Heart right ventricle (tissue), 16 donors: ENCODE results near the gene SDHC. TPM values are rescaled to one million over a fixed set of nuclear protein-coding genes. Genes with fewer than 3 reads are reported as not detected.
"Not testable (repeated sequence)": the region's sequence is repeated elsewhere in the genome, so short reads cannot be mapped to it uniquely, and the experiment has no call there.

ENCODE experiments used
- ATAC-seq, 8 donors: fragments of 200-7000 bp; cut with Tn5 transposase; one replicate each; pipeline ENCODE4 v1.9.1; 2020; ENCODE audit warnings: mild to moderate bottlenecking in 8 of 8, moderate library complexity in 8 of 8, moderate number of reproducible peaks in 1 of 8
- DNase-seq, 2 donors: peaks; one replicate each; pipeline ENCODE4 v3.0.0-alpha.2; 2020
- H3K27ac ChIP-seq, 10 donors: fragments of 200-600 bp; sonication (generic) in 2 of 10; one replicate each; pipeline versions ENCODE4 v1.5.0 to v1.8.0; 2020 to 2022; ENCODE audit warnings: mild to moderate bottlenecking in 3 of 10
- H3K27me3 ChIP-seq, 7 donors: fragments of 200-600 bp; one replicate each; pipeline ENCODE4 v1.8.0; 2021 to 2022; ENCODE audit warnings: mild to moderate bottlenecking in 2 of 7
- H3K36me3 ChIP-seq, 9 donors: fragments of 200-600 bp; sonication (generic) in 1 of 9; one replicate each; pipeline versions ENCODE4 v1.5.0 to v1.8.0; 2020 to 2022; ENCODE audit warnings: mild to moderate bottlenecking in 2 of 9
- H3K4me1 ChIP-seq, 9 donors: fragments of 200-600 bp; sonication (generic) in 1 of 9; one replicate each; pipeline versions ENCODE4 v1.5.0 to v1.8.0; 2020 to 2022; ENCODE audit warnings: mild to moderate bottlenecking in 4 of 9
- H3K4me3 ChIP-seq, 10 donors: fragments of 200-600 bp; sonication (generic) in 2 of 10; one replicate each; pipeline versions ENCODE4 v1.5.0 to v1.8.0; 2020 to 2022; ENCODE audit warnings: mild to moderate bottlenecking in 7 of 10, moderate library complexity in 2 of 10
- H3K9me3 ChIP-seq, 11 donors: fragments of 200-600 bp in 10 of 11; sonication (generic) in 2 of 11; one replicate each; pipeline versions ENCODE4 v1.5.0 to v1.8.0; 2013 to 2022; ENCODE audit warnings: mild to moderate bottlenecking in 2 of 11, control low read depth in 1 of 11, moderate library complexity in 1 of 11
- CTCF ChIP-seq, 9 donors: fragments of 200-600 bp; sonication (generic) in 2 of 9; IDR thresholded peaks; one replicate each; pipeline versions ENCODE4 v1.5.0 to v1.8.0; 2021 to 2022; ENCODE audit warnings: antibody characterized with exemption in 9 of 9, mild to moderate bottlenecking in 5 of 9, moderate library complexity in 1 of 9
- WGBS, 2 donors: extraction: QIAGEN DNeasy Blood & Tissue Kit; methylation state at CpG; one replicate each; pipeline ENCODE4 v1.1.7; 2013; ENCODE audit warnings: inconsistent platforms in 1 of 2; 5-methylcytosine and 5-hydroxymethylcytosine counted together
- intact Hi-C, 10 donors: fragments of 100-400 bp; cut with DNase I; formaldehyde crosslinking; loops; one replicate each; pipeline versions ENCODE4 v1.11.1 to v1.14.2; 2022
- polyA plus RNA-seq, 2 donors: library from polyadenylated mRNA; stranded (reverse); fragments of 200-250 nt; gene quantifications; one replicate each; pipeline ENCODE4 v1.2.3, GENCODE V29; 2013
- total RNA-seq, 10 donors: library from RNA; stranded (reverse); fragmentation: NEBNext Ultra II Directional in 3 of 10; extraction: Animal tissue kit (Norgen Biotek cat#: 25700) in 3 of 10; gene quantifications; one replicate each; pipeline versions ENCODE4 v1.2.1 to v1.2.4, GENCODE V29; 2021 to 2023
- donor health status: Arrhythmogenic right ventricular cardiomyopathy.
- donor health status: ischemic (EF 13 %, LVEDD 7.1; RV severe dilation, severe dysfunction).
- donor health status: healthy with polysubstance abuse.
- donor health status: DM: no; HTN: yes; CAD: no.
- donor health status: DM: no; HTN: no; CAD: no.
- donor health status: ischemic (EF 25% LVEDD 6.9; RV normal size, moderate dysfunction).
- donor health status: ischemic (EF 25% LVEDD 5.7; RV mildly dilated, moderate dysfunction).
- donor health status: healthy.
- donor health status: DM: yes; HTN: yes; CAD: no.
- donor health status: Ischemic cardiomyopathy.
- donor health status: ischemic (EF 35%, LVEDD 5.7; RV mildly dilated, moderate dysfunction).
- donor health status: nonischemic (EF 11% LVEDD 7.7; RV severe dilation, severe dysfunction).
- donor health status: DM: yes; HTN: yes; CAD: no.
- donor health status: PGD.
- donor health status: ischemic (EF 29% LVEDD 5.4; RV normal size, mild dysfunction).
- donor health status: nonischemic (EF 23%, LVEDD 6.1; RV moderate dilation, normal function).

SDHC gene
- total and polyA plus RNA-seq, 12 donors: 18.1 to 459 (median 397) TPM

- Histone ChIP-seq H3K27ac (peak overlapping the region in 2 of 10 donors; percentile 37 to 55), H3K9me3 (no peaks in the 10 kb centered on the region), H3K27me3 (no peaks in the 10 kb centered on the region), H3K4me1 (peaks cover 0 to 27% (median 0%) of the 10 kb centered on the region in 9 donors), H3K4me3 (peak overlapping the region in 6 of 10 donors; percentile 14 to 47 (median 20)), H3K36me3 (no peaks in the 10 kb centered on the region)
- peak in 1 of 9 donors; percentile 4 for TF ChIP-seq CTCF (IDR thresholded peaks at IDR 0.05)
- DNase-seq (no peak), ATAC-seq (peak in 3 of 8 donors; percentile 50 to 94 (median 80))
- 60 to 72% methylated on average over 18 of the region's 18 CpGs for WGBS, 2 donors
- intact Hi-C loops: loop anchor here in 1 of 10 donors (5.0 kb wide), 1 partner anchor 167 kb away; no protein-coding TSS in a partner anchor
Observed at GRCh38 chr1:161379071-161379470, 64.9 kb downstream of the SDHC start.

- Histone ChIP-seq H3K9me3 (no peaks in the 10 kb centered on the region), H3K36me3 (no peaks in the 10 kb centered on the region)
- ATAC-seq: no peak
Observed at GRCh38 chr1:161381707-161382106, 67.5 kb downstream of the SDHC start.

GRCh38 chr1:161382214-161383019 lies 68.2 kb downstream of the SDHC start:
- no peak overlapping the region for H3K4me3 ChIP-seq
- ATAC-seq (peak; percentile 72 to 89 (median 84)), DNase-seq (no peak)
- H3K36me3 ChIP-seq: no peaks in the 10 kb centered on the region
- peak overlapping the region in 4 of 10 donors; percentile 2 to 79 (median 52) for H3K27ac ChIP-seq
- H3K4me1 ChIP-seq: peaks cover 0 to 40% (median 0%) of the 10 kb centered on the region in 9 donors
- no peaks in the 10 kb centered on the region for H3K9me3 ChIP-seq
- peak; percentile 39 to 81 (median 75) for TF ChIP-seq CTCF (IDR thresholded peaks at IDR 0.05)
- intact Hi-C loops: loop anchor here in 9 of 10 donors (2.0 to 10.0 kb wide), 6 partner anchors 155 to 188 kb away; partner anchors contain the start of genes TOMM40L (in 9 of the 9), ADAMTS4 (in 4 of the 9) and APOA2 (in 1 of the 9)
- no peaks in the 10 kb centered on the region for H3K27me3 ChIP-seq
- WGBS, 2 donors: 27 to 33% methylated on average over 4 of the region's 4 CpGs

More at GRCh38 chr1:161381707-161382106, 67.5 kb downstream of the SDHC start:
- 66 to 69% methylated on average over 6 of the region's 6 CpGs for WGBS, 2 donors
- TF ChIP-seq CTCF (IDR thresholded peaks at IDR 0.05): no peak
- no peaks in the 10 kb centered on the region for H3K27me3 ChIP-seq
- intact Hi-C loops: loop anchor here (1.0 to 10.0 kb wide), 7 partner anchors 154 to 187 kb away; partner anchors contain the start of genes TOMM40L (in 9 of the 10), ADAMTS4 (in 4 of the 10) and APOA2 (in 1 of the 10)
- H3K27ac ChIP-seq: peak overlapping the region in 1 of 10 donors; percentile 79
- no peak for DNase-seq
- peaks cover 0 to 37% (median 0%) of the 10 kb centered on the region in 9 donors for H3K4me1 ChIP-seq
- H3K4me3 ChIP-seq: no peak overlapping the region

GRCh38 chr1:161388639-161389038 lies 74.5 kb downstream of the SDHC start:
- Histone ChIP-seq H3K9me3 (no peaks in the 10 kb centered on the region), H3K4me1 (peaks cover 0 to 35% (median 9%) of the 10 kb centered on the region in 9 donors), H3K36me3 (no peaks in the 10 kb centered on the region), H3K27ac (peak overlapping the region in 5 of 10 donors; percentile 88 to 99 (median 92)), H3K4me3 (no peak overlapping the region), H3K27me3 (no peaks in the 10 kb centered on the region)
- intact Hi-C loops: loop anchor here in 5 of 10 donors (5.0 to 10.0 kb wide), 3 partner anchors 164 to 196 kb away; partner anchors contain the start of genes ADAMTS4 (in 4 of the 5), APOA2 (in 1 of the 5) and TOMM40L (in 1 of the 5)
- no peak for TF ChIP-seq CTCF (IDR thresholded peaks at IDR 0.05)
- 96% methylated on average over 3 of the region's 3 CpGs for WGBS, 2 donors
- no peak for ATAC-seq
- DNase-seq: no peak

GRCh38 chr1:161389158-161389557 lies 75.0 kb downstream of the SDHC start:
- H3K27ac ChIP-seq: peak overlapping the region; percentile 68 to 99 (median 92)
- not testable (repeated sequence) for DNase-seq, H3K27me3 ChIP-seq, H3K9me3 ChIP-seq, H3K36me3 ChIP-seq, ATAC-seq
- peak overlapping the region in 9 of 10 donors; percentile 24 to 77 (median 57) for H3K4me3 ChIP-seq
- H3K4me1 ChIP-seq: peaks cover 0 to 33% (median 9%) of the 10 kb centered on the region in 9 donors
- intact Hi-C loops: loop anchor here in 5 of 10 donors (5.0 to 10.0 kb wide), 3 partner anchors 164 to 197 kb away; partner anchors contain the start of genes ADAMTS4 (in 4 of the 5), APOA2 (in 1 of the 5) and TOMM40L (in 1 of the 5)
- 76 to 78% methylated on average over 16 of the region's 16 CpGs for WGBS, 2 donors
